CD4-positive, CD25-positive, alpha-beta regulatory T cell (primary cell): ENCODE measurements around the gene ZSCAN22. TPM values are rescaled to one million over a fixed set of nuclear protein-coding genes. Genes with fewer than 3 reads are reported as not detected.

ENCODE experiments used
- ATAC-seq, 2 donors: fragments of 150-1000 bp; cut with Tn5 transposase; one replicate each; pipeline ENCODE4 v1.10.0; 2021; ENCODE audit warnings: low read depth in 2 of 2, moderate number of reproducible peaks in 2 of 2, moderate library complexity in 1 of 2
- DNase-seq, 3 donors: peaks; one replicate each; pipeline versions ENCODE4 v3.0.0 to v3.0.0-alpha.2; 2012 to 2022; ENCODE audit warnings: mixed read lengths in 1 of 3
- H3K27ac ChIP-seq: one replicate; pipeline ENCODE4 v1.7.0; 2013; ENCODE audit warnings: mild to moderate bottlenecking, low read length; ENCODE audit not compliant: insufficient read depth, poor library complexity, severe bottlenecking
- H3K27me3 ChIP-seq: one replicate; pipeline ENCODE4 v1.7.0; 2013; ENCODE audit warnings: low read length; ENCODE audit not compliant: control insufficient read depth, insufficient read depth
- H3K36me3 ChIP-seq: one replicate; pipeline ENCODE4 v1.7.0; 2013; ENCODE audit warnings: mild to moderate bottlenecking, low read length, moderate library complexity; ENCODE audit not compliant: control insufficient read depth, insufficient read depth
- H3K4me1 ChIP-seq: 2 replicates; pipeline ENCODE4 v1.7.0; 2013; ENCODE audit warnings: mild to moderate bottlenecking, low read length; ENCODE audit not compliant: insufficient read depth, control insufficient read depth, poor library complexity, severe bottlenecking
- H3K4me3 ChIP-seq: one replicate; pipeline ENCODE4 v1.7.0; 2013; ENCODE audit warnings: low read depth, mild to moderate bottlenecking, low read length, moderate library complexity
- H3K9me3 ChIP-seq, 2 experiments: 1 replicate in 1 of 2; 2 replicates in 1 of 2; pipeline ENCODE4 v1.7.0; 2013; ENCODE audit warnings: low read length in 2 of 2, mild to moderate bottlenecking in 1 of 2, moderate library complexity in 1 of 2; ENCODE audit not compliant: control insufficient read depth in 2 of 2
- H3K27ac Mint-ChIP-seq, 3 donors: one replicate each; pipeline ENCODE4 v1.8.0; 2020 to 2022; ENCODE audit warnings: mild to moderate bottlenecking in 3 of 3, mixed read lengths in 3 of 3, moderate library complexity in 2 of 3
- H3K27me3 Mint-ChIP-seq: one replicate; pipeline ENCODE4 v1.8.0; 2022; ENCODE audit warnings: mild to moderate bottlenecking, mixed read lengths
- H3K36me3 Mint-ChIP-seq: one replicate; pipeline ENCODE4 v1.8.0; 2020; ENCODE audit warnings: mixed read lengths
- H3K4me1 Mint-ChIP-seq, 4 donors: one replicate each; pipeline ENCODE4 v1.8.0; 2020 to 2022; ENCODE audit warnings: mixed read lengths in 4 of 4, mild to moderate bottlenecking in 1 of 4
- H3K4me3 Mint-ChIP-seq, 4 donors: one replicate each; pipeline ENCODE4 v1.8.0; 2020 to 2022; ENCODE audit warnings: mild to moderate bottlenecking in 4 of 4, mixed read lengths in 4 of 4, moderate library complexity in 3 of 4
- H3K9me3 Mint-ChIP-seq, 7 donors: one replicate each; pipeline ENCODE4 v1.8.0; 2020 to 2022; ENCODE audit warnings: mixed read lengths in 7 of 7, mild to moderate bottlenecking in 3 of 7, moderate library complexity in 2 of 7
- polyA plus RNA-seq, 4 donors: library from polyadenylated mRNA; unstranded; fragments of 300-500 nt; fragmentation: Illumina TruSeq; gene quantifications; one replicate each; pipeline ENCODE4 v1.2.3, GENCODE V29; 2021
- total RNA-seq: library from RNA; stranded (reverse); gene quantifications from one replicate; pipeline ENCODE4 v1.2.3, GENCODE V29; 2022

Gene ZSCAN22
- total and polyA plus RNA-seq, 5 donors from 2014 or later: 0.31 to 2.6 (median 2.1) TPM

GRCh38 chr19:58387338-58388174 lies 60.8 kb downstream of the ZSCAN22 start:
- H3K27ac ChIP-seq: peak overlapping the region; percentile 96
- Mint-ChIP-seq H3K36me3 (peaks cover 12% of the 10 kb centered on the region), H3K27me3 (no peaks in the 10 kb centered on the region), H3K9me3 (peaks cover 0 to 1% (median 0%) of the 10 kb centered on the region in 7 donors), H3K27ac (peak overlapping the region; percentile 94 to 99 (median 98)), H3K4me1 (peaks cover 13 to 54% (median 30%) of the 10 kb centered on the region in 4 donors), H3K4me3 (peak overlapping the region; percentile 95 to 97 (median 96))
- DNase-seq (no peak), ATAC-seq (no peak)
- H3K9me3 ChIP-seq: no peaks in the 10 kb centered on the region
- peaks cover 19% of the 10 kb centered on the region for H3K36me3 ChIP-seq
- peaks cover 32% of the 10 kb centered on the region for H3K4me1 ChIP-seq
- H3K27me3 ChIP-seq: no peaks in the 10 kb centered on the region
- H3K4me3 ChIP-seq: peak overlapping the region; percentile 89

GRCh38 chr19:58388175-58388526 lies 61.4 kb downstream of the ZSCAN22 start:
- Histone ChIP-seq H3K36me3 (peaks cover 24% of the 10 kb centered on the region), H3K9me3 (no peaks in the 10 kb centered on the region), H3K27me3 (no peaks in the 10 kb centered on the region), H3K27ac (peak overlapping the region; percentile 96), H3K4me1 (peaks cover 32% of the 10 kb centered on the region), H3K4me3 (peak overlapping the region; percentile 89)
- Mint-ChIP-seq H3K4me3 (peak overlapping the region; percentile 95 to 97 (median 96)), H3K27me3 (no peaks in the 10 kb centered on the region), H3K9me3 (peaks cover 0 to 1% (median 0%) of the 10 kb centered on the region in 7 donors), H3K4me1 (peaks cover 13 to 52% (median 30%) of the 10 kb centered on the region in 4 donors), H3K27ac (peak overlapping the region in 2 of 3 donors; percentile 94), H3K36me3 (peaks cover 12% of the 10 kb centered on the region)
- ATAC-seq (no peak), DNase-seq (no peak)

Other genes with a start within 250 kb of the ZSCAN22 start
- gene ZSCAN18, start 228.8 kb upstream of the ZSCAN22 start, total RNA-seq: 13.4 TPM
- gene ZSCAN18, start 228.8 kb upstream of the ZSCAN22 start, polyA plus RNA-seq: 10 to 100 TPM in 2 of 4 donors, 1 to 10 TPM in 2; 3.9 to 17.7 (median 12.0) TPM
- gene ZNF329, start 176.2 kb upstream of the ZSCAN22 start, total RNA-seq: 9.2 TPM
- 1 to 10 TPM; 2.9 to 9.4 (median 4.8) TPM for gene ZNF329, start 176.2 kb upstream of the ZSCAN22 start, polyA plus RNA-seq
- 32.8 TPM for gene ZNF274, start 143.9 kb upstream of the ZSCAN22 start, total RNA-seq
- 10 to 100 TPM; 31.8 to 45.1 (median 38.2) TPM for gene ZNF274, start 143.9 kb upstream of the ZSCAN22 start, polyA plus RNA-seq
- 11.6 TPM for gene ZNF544, start 98.1 kb upstream of the ZSCAN22 start, total RNA-seq
- 10 to 100 TPM; 16.2 to 20.8 (median 19.2) TPM for gene ZNF544, start 98.1 kb upstream of the ZSCAN22 start, polyA plus RNA-seq
- 6.7 TPM for gene ZNF8, start 48.0 kb upstream of the ZSCAN22 start, total RNA-seq
- under 1 TPM; 0.33 to 0.87 (median 0.61) TPM for gene ZNF8, start 48.0 kb upstream of the ZSCAN22 start, polyA plus RNA-seq
- gene ERVK3-1, start 21.6 kb upstream of the ZSCAN22 start, total RNA-seq: 117 TPM
- gene ERVK3-1, start 21.6 kb upstream of the ZSCAN22 start, polyA plus RNA-seq: 10 to 100 TPM; 65.9 to 85.8 (median 77.4) TPM
- gene A1BG, start 26.5 kb downstream of the ZSCAN22 start, total RNA-seq: 11.8 TPM
- 10 to 100 TPM; 32.0 to 53.7 (median 39.8) TPM for gene A1BG, start 26.5 kb downstream of the ZSCAN22 start, polyA plus RNA-seq
- gene ZNF497, start 35.8 kb downstream of the ZSCAN22 start, total RNA-seq: 0.27 TPM
- gene ZNF497, start 35.8 kb downstream of the ZSCAN22 start, polyA plus RNA-seq: under 1 TPM; 0.34 to 0.79 (median 0.41) TPM
- 1.1 TPM for gene ZNF837, start 54.0 kb downstream of the ZSCAN22 start, total RNA-seq
- 1 to 10 TPM; 2.5 to 7.7 (median 4.6) TPM for gene ZNF837, start 54.0 kb downstream of the ZSCAN22 start, polyA plus RNA-seq
- gene RPS5, start 60.3 kb downstream of the ZSCAN22 start, total RNA-seq: 747 TPM
- 1,000 to 10,000 TPM in 3 of 4 donors, 100 to 1,000 TPM in 1; 916 to 1,786 (median 1,426) TPM for gene RPS5, start 60.3 kb downstream of the ZSCAN22 start, polyA plus RNA-seq
- gene RNF225, start 68.7 kb downstream of the ZSCAN22 start, total RNA-seq: 0.39 TPM
- not detected for gene RNF225, start 68.7 kb downstream of the ZSCAN22 start, polyA plus RNA-seq
- 1.7 TPM for gene ZNF584, start 81.7 kb downstream of the ZSCAN22 start, total RNA-seq
- 1 to 10 TPM; 5.4 to 8.8 (median 5.8) TPM for gene ZNF584, start 81.7 kb downstream of the ZSCAN22 start, polyA plus RNA-seq
- 1.2 TPM for gene ZNF132, start 113.2 kb downstream of the ZSCAN22 start, total RNA-seq
- gene ZNF132, start 113.2 kb downstream of the ZSCAN22 start, polyA plus RNA-seq: 1 to 10 TPM in 1 of 4 donors, under 1 TPM in 3; 0.76 to 2.0 (median 0.96) TPM
- 6.5 TPM for gene ZNF324B, start 124.6 kb downstream of the ZSCAN22 start, total RNA-seq
- 1 to 10 TPM in 1 of 4 donors, under 1 TPM in 3; 0.81 to 1.4 (median 0.90) TPM for gene ZNF324B, start 124.6 kb downstream of the ZSCAN22 start, polyA plus RNA-seq
- 15.1 TPM for gene ZNF324, start 140.1 kb downstream of the ZSCAN22 start, total RNA-seq
- 10 to 100 TPM in 2 of 4 donors, 1 to 10 TPM in 2; 5.3 to 12.7 (median 10.2) TPM for gene ZNF324, start 140.1 kb downstream of the ZSCAN22 start, polyA plus RNA-seq
- 10.5 TPM for gene ZNF446, start 149.4 kb downstream of the ZSCAN22 start, total RNA-seq
- 1 to 10 TPM; 1.7 to 5.2 (median 3.8) TPM for gene ZNF446, start 149.4 kb downstream of the ZSCAN22 start, polyA plus RNA-seq
- gene SLC27A5, start 185.0 kb downstream of the ZSCAN22 start, total RNA-seq: 5.5 TPM
- gene SLC27A5, start 185.0 kb downstream of the ZSCAN22 start, polyA plus RNA-seq: 10 to 100 TPM; 14.4 to 26.7 (median 20.4) TPM
- 8.0 TPM for gene ZBTB45, start 192.8 kb downstream of the ZSCAN22 start, total RNA-seq
- gene ZBTB45, start 192.8 kb downstream of the ZSCAN22 start, polyA plus RNA-seq: 1 to 10 TPM; 4.2 to 5.7 (median 4.9) TPM
- gene TRIM28, start 217.1 kb downstream of the ZSCAN22 start, total RNA-seq: 379 TPM
- 10 to 100 TPM; 34.5 to 52.4 (median 44.0) TPM for gene TRIM28, start 217.1 kb downstream of the ZSCAN22 start, polyA plus RNA-seq
- gene CHMP2A, start 228.1 kb downstream of the ZSCAN22 start, total RNA-seq: 83.1 TPM
- gene CHMP2A, start 228.1 kb downstream of the ZSCAN22 start, polyA plus RNA-seq: 100 to 1,000 TPM; 210 to 273 (median 240) TPM
- gene UBE2M, start 231.6 kb downstream of the ZSCAN22 start, total RNA-seq: 50.2 TPM
- gene UBE2M, start 231.6 kb downstream of the ZSCAN22 start, polyA plus RNA-seq: 10 to 100 TPM in 2 of 4 donors, 1 to 10 TPM in 2; 8.7 to 17.2 (median 12.9) TPM
- 15.6 TPM for gene MZF1, start 246.3 kb downstream of the ZSCAN22 start, total RNA-seq
- gene MZF1, start 246.3 kb downstream of the ZSCAN22 start, polyA plus RNA-seq: 1 to 10 TPM; 7.4 to 8.9 (median 7.9) TPM